ENCODE data around the gene RNF130.

The RNF130 gene

GRCh38 chr5:179912951-179913350 is 158.6 kb downstream of the RNF130 start:
- DNase-seq = no peak

- DNase-seq = no peak
Measured at GRCh38 chr5:179912386-179912785, 159.2 kb downstream of the RNF130 start.

- no peak for DNase-seq
Measured at GRCh38 chr5:179909224-179909623, 162.3 kb downstream of the RNF130 start.

- no peak for DNase-seq
Measured at GRCh38 chr5:179908528-179908927, 163.0 kb downstream of the RNF130 start.

GRCh38 chr5:179907556-179908324 is 163.8 kb downstream of the RNF130 start, which contains the start of gene TBC1D9B:
TSS of gene TBC1D9B (minus strand) at chr5:179907897. CDS start at chr5:179907821, 76 bp downstream.
- peak; percentile 81 for DNase-seq

- peak; percentile 44 for DNase-seq
Measured at GRCh38 chr5:179906795-179907555, 164.6 kb downstream of the RNF130 start.

GRCh38 chr5:179906294-179906794 is 165.2 kb downstream of the RNF130 start:
- DNase-seq = no peak

GRCh38 chr5:179905161-179905560 is 166.4 kb downstream of the RNF130 start:
- DNase-seq = no peak

All from CD4-positive, alpha-beta T cell treated with Interleukin-6 for 4 hours (primary cell).